GM10266 (cell line): ENCODE results near the gene XYLB.

ENCODE experiments used
- DNase-seq: peaks from one replicate; pipeline ENCODE4 v3.0.0; 2012; ENCODE audit errors: extremely low spot score
- TF ChIP-seq, protein P1 (sequence below): IDR thresholded peaks from 2 replicates; pipeline ENCODE4 v1.5.1; 2012; ENCODE audit warnings: mild to moderate bottlenecking, low read depth; ENCODE audit not compliant: control insufficient read depth, insufficient read depth; ENCODE audit errors: missing control alignments

XYLB gene

DNA sequence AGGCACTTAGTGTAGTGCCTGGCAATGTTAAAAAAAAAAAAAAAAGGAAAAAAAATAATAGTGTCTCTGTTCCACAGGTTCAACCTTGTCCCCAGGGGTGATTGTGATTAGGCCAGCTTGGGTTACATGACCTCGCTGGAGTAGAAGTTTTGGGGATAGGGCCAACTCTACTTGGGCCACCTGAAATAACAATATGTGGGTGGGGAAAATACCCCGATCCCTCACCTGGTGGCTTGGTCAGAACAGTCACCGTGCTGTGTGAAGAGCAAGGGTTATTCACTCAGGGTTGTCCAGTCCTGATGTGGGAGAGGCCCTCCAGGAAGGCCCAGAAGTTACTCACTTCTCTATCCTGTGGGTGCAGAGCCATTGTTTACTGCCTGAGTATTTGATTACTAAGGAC, 19.5 kb downstream of the XYLB start:
- TF ChIP-seq, protein P1, sequence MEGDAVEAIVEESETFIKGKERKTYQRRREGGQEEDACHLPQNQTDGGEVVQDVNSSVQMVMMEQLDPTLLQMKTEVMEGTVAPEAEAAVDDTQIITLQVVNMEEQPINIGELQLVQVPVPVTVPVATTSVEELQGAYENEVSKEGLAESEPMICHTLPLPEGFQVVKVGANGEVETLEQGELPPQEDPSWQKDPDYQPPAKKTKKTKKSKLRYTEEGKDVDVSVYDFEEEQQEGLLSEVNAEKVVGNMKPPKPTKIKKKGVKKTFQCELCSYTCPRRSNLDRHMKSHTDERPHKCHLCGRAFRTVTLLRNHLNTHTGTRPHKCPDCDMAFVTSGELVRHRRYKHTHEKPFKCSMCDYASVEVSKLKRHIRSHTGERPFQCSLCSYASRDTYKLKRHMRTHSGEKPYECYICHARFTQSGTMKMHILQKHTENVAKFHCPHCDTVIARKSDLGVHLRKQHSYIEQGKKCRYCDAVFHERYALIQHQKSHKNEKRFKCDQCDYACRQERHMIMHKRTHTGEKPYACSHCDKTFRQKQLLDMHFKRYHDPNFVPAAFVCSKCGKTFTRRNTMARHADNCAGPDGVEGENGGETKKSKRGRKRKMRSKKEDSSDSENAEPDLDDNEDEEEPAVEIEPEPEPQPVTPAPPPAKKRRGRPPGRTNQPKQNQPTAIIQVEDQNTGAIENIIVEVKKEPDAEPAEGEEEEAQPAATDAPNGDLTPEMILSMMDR, result no peak

GRCh38 chr3:38367779-38368178, 21.2 kb downstream of the XYLB start:
- TF ChIP-seq, protein P1, result no peak

More for the DNA sequence above, 19.5 kb downstream of the XYLB start:
- no peak for DNase-seq

DNA sequence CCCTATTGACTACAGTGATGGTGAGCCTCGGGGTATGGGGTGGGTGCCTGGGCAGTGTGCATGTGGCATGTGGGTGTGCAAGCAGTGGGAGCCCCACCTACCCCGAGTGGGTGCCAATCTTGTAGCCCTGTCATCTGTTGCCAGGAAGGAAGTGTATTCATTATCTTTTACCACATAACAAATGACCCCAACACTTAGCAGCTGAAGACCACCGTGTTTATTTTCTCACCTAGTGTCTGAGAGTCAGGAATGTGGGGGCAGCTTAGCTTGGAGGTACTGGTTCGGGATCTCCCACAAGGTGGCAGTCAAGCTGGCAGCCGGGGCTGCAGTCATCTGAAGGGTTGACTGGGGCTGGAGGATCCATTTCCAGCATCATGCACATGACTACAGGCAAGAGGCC, 21.7 kb downstream of the XYLB start:
- DNase-seq, result no peak
- TF ChIP-seq, protein P1, result no peak

More at GRCh38 chr3:38367779-38368178, 21.2 kb downstream of the XYLB start:
- no peak for DNase-seq

DNA sequence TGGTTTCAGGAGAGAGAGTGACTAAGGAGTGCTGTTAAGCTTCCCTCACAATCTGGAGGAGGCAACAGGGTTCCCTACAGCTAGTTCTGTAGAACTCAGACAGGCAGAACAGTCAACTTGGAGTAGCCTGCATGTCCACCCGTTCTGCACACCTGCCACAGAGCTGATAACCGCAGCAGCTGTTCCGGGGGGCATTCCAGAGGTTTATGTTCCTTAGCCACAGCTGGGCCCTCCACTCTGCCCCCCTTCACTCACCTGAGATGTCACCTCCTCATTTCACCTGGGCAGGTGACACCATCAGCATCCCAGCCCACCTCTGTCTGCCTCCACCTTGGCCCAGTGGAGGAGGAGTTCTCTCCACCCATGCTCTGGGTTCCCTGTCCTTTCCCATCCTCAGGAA, 22.6 kb downstream of the XYLB start:
- no peak for DNase-seq
- TF ChIP-seq, protein P1, result no peak

- DNase-seq, result no peak
- TF ChIP-seq, protein P1, result no peak
Measured at GRCh38 chr3:38370149-38370548, 23.6 kb downstream of the XYLB start.

DNA sequence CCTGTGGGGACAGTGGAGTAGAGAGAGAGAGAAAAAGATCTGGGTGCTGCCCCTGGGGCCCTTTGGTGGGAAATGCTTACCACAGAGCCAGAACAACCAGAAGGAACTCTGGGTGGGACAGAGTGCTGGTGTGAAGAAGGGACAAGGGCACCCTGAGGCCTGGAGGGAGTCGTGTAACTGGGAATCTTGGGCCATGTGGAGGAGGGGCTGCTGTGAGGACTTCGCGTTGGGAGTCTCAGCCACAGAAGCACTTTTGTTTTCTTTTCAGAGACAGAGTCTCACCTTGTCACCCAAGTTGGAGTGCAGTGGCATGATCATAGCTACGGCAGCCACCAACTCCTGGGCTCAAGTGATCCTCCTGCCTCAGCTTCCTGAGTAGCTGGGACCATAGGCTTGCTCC, 24.3 kb downstream of the XYLB start:
- TF ChIP-seq, protein P1, result no peak
- DNase-seq, result no peak

- TF ChIP-seq, protein P1, result no peak
Measured at GRCh38 chr3:38371541-38372213, 25.1 kb downstream of the XYLB start.

More at GRCh38 chr3:38371541-38372213, 25.1 kb downstream of the XYLB start:
- DNase-seq, result no peak
